H1 (cell line): ENCODE data around the gene E2F1. TPM values are rescaled to one million over a fixed set of nuclear protein-coding genes. Genes with fewer than 3 reads are reported as not detected.

Experiments used
- CTCF ChIA-PET: fragments of 300-600 bp; sonication (Branson Sonifier 250); formaldehyde crosslinking; loops from one replicate; lab custom pipeline; 2021; ENCODE audit not compliant: partially characterized antibody; lab: Charles Lee
- POLR2A ChIA-PET: fragments of 300-600 bp; sonication (Branson Sonifier 250); formaldehyde crosslinking; loops from one replicate; lab custom pipeline; 2021; ENCODE audit warnings: inconsistent platforms; ENCODE audit not compliant: partially characterized antibody; lab: Charles Lee
- DNase-seq, 2 experiments: peaks; one replicate each; pipeline versions ENCODE4 v3.0.0 to v3.0.0-alpha.2; 2010 to 2022; ENCODE audit warnings: low spot score in 2 of 2, low read depth in 1 of 2, mixed read lengths in 1 of 2
- FAIRE-seq: peaks from 2 replicates; lab custom pipeline; 2011; peaks lifted over from hg19 to GRCh38; lab: Jason Lieb, UNC
- H2AFZ ChIP-seq: 2 replicates; pipeline ENCODE4 v1.8.1; 2012; ENCODE audit warnings: low read length, inconsistent platforms
- H2AK5ac ChIP-seq: 2 replicates; pipeline ENCODE4 v1.6.1; 2013; ENCODE audit warnings: low read depth, low read length
- H2BK120ac ChIP-seq: replicated peaks from 2 replicates; pipeline ENCODE3; 2013; ENCODE audit warnings: low read depth, low read length, inconsistent platforms
- H2BK12ac ChIP-seq: 2 replicates; pipeline ENCODE4 v1.6.1; 2013; ENCODE audit warnings: low read depth, low read length
- H2BK15ac ChIP-seq: 2 replicates; pipeline ENCODE4 v1.6.1; 2013; ENCODE audit warnings: low read length
- H2BK20ac ChIP-seq: 2 replicates; pipeline ENCODE4 v1.6.1; 2013; ENCODE audit warnings: low read length
- H2BK5ac ChIP-seq: 2 replicates; pipeline ENCODE4 v1.6.1; 2013; ENCODE audit warnings: low read depth, low read length
- H3K14ac ChIP-seq: 2 replicates; pipeline ENCODE4 v1.6.1; 2013; ENCODE audit warnings: inconsistent platforms; ENCODE audit not compliant: insufficient read length
- H3K18ac ChIP-seq: 2 replicates; pipeline ENCODE4 v1.6.1; 2013; ENCODE audit warnings: low read length; ENCODE audit errors: extremely low read depth
- H3K23ac ChIP-seq: 2 replicates; pipeline ENCODE4 v1.6.1; 2013; ENCODE audit warnings: inconsistent platforms; ENCODE audit not compliant: insufficient read length
- H3K23me2 ChIP-seq: 2 replicates; pipeline ENCODE4 v1.6.1; 2013; ENCODE audit warnings: low read depth, low read length
- H3K27ac ChIP-seq: 2 replicates; pipeline ENCODE4 v1.6.1; 2011; ENCODE audit warnings: low read depth, low read length, inconsistent platforms
- H3K27me3 ChIP-seq, 4 experiments: replicated peaks in 1 of 4; 1 replicate in 1 of 4; 2 replicates in 3 of 4; pipeline versions ENCODE4 v1.6.1 to v1.8.1; 2011 to 2013; ENCODE audit warnings: low read length in 3 of 4, mild to moderate bottlenecking in 3 of 4, inconsistent platforms in 2 of 4, mixed read lengths in 2 of 4, moderate library complexity in 1 of 4; ENCODE audit not compliant: control insufficient read depth in 3 of 4, insufficient read depth in 3 of 4; ENCODE audit errors: extremely low read depth in 1 of 4
- H3K36me3 ChIP-seq, 4 experiments: 2 replicates each; pipeline versions ENCODE4 v1.6.1 to v1.8.1; 2011 to 2013; ENCODE audit warnings: mild to moderate bottlenecking in 4 of 4, low read length in 3 of 4, moderate library complexity in 2 of 4, control low read depth in 1 of 4, inconsistent platforms in 1 of 4; ENCODE audit not compliant: insufficient read depth in 4 of 4, control insufficient read depth in 2 of 4
- H3K4ac ChIP-seq: replicated peaks from 2 replicates; pipeline ENCODE3; 2013; ENCODE audit warnings: low read length, low read depth, mixed read lengths, inconsistent platforms; ENCODE audit not compliant: insufficient read length
- H3K4me1 ChIP-seq, 4 experiments: replicated peaks in 1 of 4; 1 replicate in 1 of 4; 2 replicates in 3 of 4; pipeline versions ENCODE4 v1.6.1 to v1.8.1; 2011 to 2013; ENCODE audit warnings: low read length in 3 of 4, inconsistent platforms in 2 of 4, mixed read lengths in 1 of 4; ENCODE audit not compliant: insufficient read depth in 4 of 4, control insufficient read depth in 3 of 4
- H3K4me2 ChIP-seq, 2 experiments: 2 replicates each; pipeline versions ENCODE4 v1.6.1 to v1.8.1; 2011 to 2013; ENCODE audit warnings: low read depth in 2 of 2, low read length in 2 of 2, control low read depth in 1 of 2, inconsistent platforms in 1 of 2, mild to moderate bottlenecking in 1 of 2; ENCODE audit not compliant: insufficient read depth in 1 of 2
- H3K4me3 ChIP-seq, 4 experiments: fragments of 200-600, 300-600 bp in 1 of 4; sonication (generic), shearing (Covaris generic), sonication (Bioruptor Twin) in 1 of 4; 2 replicates each; pipeline versions ENCODE4 v1.5.1 to v1.8.1; 2011 to 2016; ENCODE audit warnings: low read length in 4 of 4, low read depth in 3 of 4, control low read depth in 2 of 4, inconsistent platforms in 2 of 4, mild to moderate bottlenecking in 2 of 4, mixed read lengths in 1 of 4, moderate library complexity in 1 of 4; ENCODE audit not compliant: insufficient read depth in 2 of 4; ENCODE audit errors: extremely low read depth in 1 of 4
- H3K56ac ChIP-seq: replicated peaks from 2 replicates; pipeline ENCODE3; 2013; ENCODE audit warnings: low read depth, mild to moderate bottlenecking, mixed read lengths, low read length, inconsistent platforms; ENCODE audit not compliant: insufficient read length
- H3K79me1 ChIP-seq: 2 replicates; pipeline ENCODE4 v1.6.1; 2013; ENCODE audit warnings: low read depth, low read length, control low read depth
- H3K79me2 ChIP-seq, 2 experiments: 2 replicates each; pipeline versions ENCODE4 v1.6.1 to v1.8.1; 2012 to 2013; ENCODE audit warnings: low read length in 2 of 2, mild to moderate bottlenecking in 2 of 2, inconsistent platforms in 1 of 2; ENCODE audit not compliant: insufficient read depth in 2 of 2, control insufficient read depth in 1 of 2
- H3K9ac ChIP-seq, 4 experiments: replicated peaks in 1 of 4; 1 replicate in 1 of 4; 2 replicates in 3 of 4; pipeline versions ENCODE4 v1.6.1 to v1.8.1; 2011 to 2013; ENCODE audit warnings: low read depth in 3 of 4, low read length in 3 of 4, control low read depth in 2 of 4, mild to moderate bottlenecking in 2 of 4, moderate library complexity in 2 of 4, inconsistent platforms in 1 of 4; ENCODE audit errors: extremely low read depth in 1 of 4
- H3K9me3 ChIP-seq, 2 experiments: 2 replicates each; pipeline versions ENCODE4 v1.6.1 to v1.8.1; 2012 to 2013; ENCODE audit warnings: mild to moderate bottlenecking in 2 of 2, moderate library complexity in 2 of 2, control low read depth in 1 of 2, inconsistent platforms in 1 of 2, low read depth in 1 of 2, low read length in 1 of 2, mixed read lengths in 1 of 2; ENCODE audit not compliant: insufficient read depth in 2 of 2
- H4K20me1 ChIP-seq, 2 experiments: replicated peaks in 1 of 2; 2 replicates each; pipeline versions ENCODE3 to v1.8.1; 2011 to 2013; ENCODE audit warnings: inconsistent platforms in 2 of 2, low read length in 2 of 2, mild to moderate bottlenecking in 1 of 2; ENCODE audit not compliant: insufficient read depth in 2 of 2, control insufficient read depth in 1 of 2
- H4K5ac ChIP-seq: 2 replicates; pipeline ENCODE4 v1.6.1; 2013; ENCODE audit warnings: low read length, low read depth, mixed read lengths, inconsistent platforms; ENCODE audit not compliant: insufficient read length
- H4K8ac ChIP-seq: 2 replicates; pipeline ENCODE4 v1.8.0; 2013; ENCODE audit warnings: mild to moderate bottlenecking, moderate library complexity, low read length, inconsistent platforms; ENCODE audit not compliant: insufficient read depth; ENCODE audit errors: extremely low read depth
- H4K91ac ChIP-seq: replicated peaks from 2 replicates; pipeline ENCODE3; 2013; ENCODE audit warnings: low read length, mixed read lengths, inconsistent platforms; ENCODE audit not compliant: insufficient read length
- CBX5 ChIP-seq: fragments of 300-800, 300-1000 bp; sonication (generic); IDR thresholded peaks from 2 replicates; pipeline ENCODE4 v1.7.1; 2016; ENCODE audit warnings: antibody characterized with exemption, low read length, low read depth
- NANOG ChIP-seq: IDR thresholded peaks from 2 replicates; pipeline ENCODE4 v1.6.1; 2011; ENCODE audit warnings: low read length, low read depth, mild to moderate bottlenecking, inconsistent platforms; ENCODE audit not compliant: insufficient read depth, poor library complexity, severe bottlenecking
- SP4 ChIP-seq: IDR thresholded peaks from 2 replicates; pipeline ENCODE4 v1.6.1; 2012; ENCODE audit warnings: low read length, inconsistent platforms
- SRF ChIP-seq: IDR thresholded peaks from 2 replicates; pipeline ENCODE4 v1.6.1; 2011; ENCODE audit warnings: mild to moderate bottlenecking, low read depth, low read length, moderate library complexity
- USF2 ChIP-seq: IDR thresholded peaks from 2 replicates; pipeline ENCODE4 v1.6.1; 2011; ENCODE audit warnings: low read length, improper control_type of control experiment
- whole genome bisulfite sequencing, 2 experiments: shearing (Covaris generic) in 1 of 2; methylation state at CpG; one replicate each; pipeline versions ENCODE4 v1.1.6 to v1.1.7; 2013 to 2015; ENCODE audit warnings: low lambda C conversion rate in 2 of 2, mixed read lengths in 2 of 2, inconsistent platforms in 1 of 2, low coverage in 1 of 2, missing lambda C conversion rate in 1 of 2; ENCODE audit not compliant: insufficient replicate concordance in 2 of 2, insufficient coverage in 1 of 2, insufficient read length in 1 of 2; ENCODE audit errors: extremely low coverage in 1 of 2, missing lambda C conversion rate in 1 of 2; 5-methylcytosine and 5-hydroxymethylcytosine counted together
- polyA plus RNA-seq, 7 experiments: library from polyadenylated mRNA; depleted of rRNA in 3 of 7; stranded (reverse) in 5 of 7; unstranded in 2 of 7; fragments of >200 nt in 5 of 7; fragments of 200-250 nt in 2 of 7; gene quantifications; 1 replicate in 5 of 7; 2 replicates in 1 of 7; 4 replicates in 1 of 7; pipeline versions ENCODE4 v1.2.1 to v1.2.3, GENCODE V29; 2011 to 2013; ENCODE audit warnings: missing spikeins in 2 of 7, mixed read lengths in 2 of 7
- total RNA-seq: library from RNA; stranded (reverse); fragmentation: NEBNext Ultra II Directional; extraction: Animal tissue kit (Norgen Biotek cat#: 25700); gene quantifications from 2 replicates; pipeline ENCODE4 v1.2.1, GENCODE V29; 2021

Gene E2F1
- total and polyA plus RNA-seq, 2 of the 8 experiments (the other 6 are each of a cell fraction or from before 2014, with no cell fraction given) = 33.4 to 35.8 TPM

- peak overlapping the region; percentile 18; the same call in 1 of the 2 replicates for H2BK5ac ChIP-seq
- FAIRE-seq (no peak), DNase-seq (no peak)
- no peak overlapping the region for H2AFZ ChIP-seq
- H3K4ac ChIP-seq = peak overlapping the region; percentile 87
- peaks cover 0 to 31% of the 10 kb centered on the region in 2 experiments for H4K20me1 ChIP-seq
- peak overlapping the region; percentile 52 to 77 (median 68); a peak in 7 of 8 replicates for H3K4me3 ChIP-seq
- H3K27me3 ChIP-seq = no peaks in the 10 kb centered on the region
- ChIA-PET CTCF (interaction anchor here (1.0 to 1.8 kb wide), 3 partner anchors 11 to 20 kb away, joined by 3 to 6 read pairs (median 5); partner anchors contain the start of gene E2F1), POLR2A (interaction anchor here (1.1 to 17.9 kb wide), 4 partner anchors 6 to 46 kb away, joined by 3 to 245 read pairs (median 124); partner anchors contain the start of genes ACTL10, C20orf144, NECAB3 and PXMP4)
- H3K4me1 ChIP-seq = peaks cover 0 to 22% (median 11%) of the 10 kb centered on the region in 4 experiments; a peak in 4 of 7 replicates
- H2AK5ac ChIP-seq = peak overlapping the region; percentile 71; the same call in 1 of the 2 replicates
- peak overlapping the region; percentile 85 to 97 for H3K4me2 ChIP-seq
- H3K9ac ChIP-seq = peak overlapping the region in 1 of 4 experiments; percentile 56; a peak in 2 of 7 replicates
- H2BK20ac ChIP-seq = no peak overlapping the region
- H3K14ac ChIP-seq = no peak overlapping the region
- 75% methylated on average over 2 of the region's 4 CpGs; no CpG with 5 or more reads in 1 of the 2 experiments for WGBS, 2 experiments
- no peak for TF ChIP-seq SP4
- TF ChIP-seq USF2 = no peak
- no peak for TF ChIP-seq NANOG
- no peak for TF ChIP-seq CBX5
- TF ChIP-seq SRF = no peak
- no peak overlapping the region for H3K56ac ChIP-seq
- H3K23ac ChIP-seq = no peak overlapping the region
- H3K27ac ChIP-seq = no peak overlapping the region; the same call in 1 of the 2 replicates
- no peak overlapping the region; the same call in 1 of the 2 replicates for H4K8ac ChIP-seq
- H3K18ac ChIP-seq = peak overlapping the region; percentile 32; the same call in 1 of the 2 replicates
- H2BK15ac ChIP-seq = peak overlapping the region; percentile 46; the same call in 1 of the 2 replicates
- H2BK12ac ChIP-seq = peak overlapping the region; percentile 55; the same call in 1 of the 2 replicates
- no peaks in the 10 kb centered on the region; the same call in 1 of the 2 replicates for H3K79me1 ChIP-seq
- H3K36me3 ChIP-seq = peaks cover 9 to 22% (median 18%) of the 10 kb centered on the region in 4 experiments; a peak in 7 of 8 replicates
- H4K91ac ChIP-seq = peak overlapping the region; percentile 86
- no peaks in the 10 kb centered on the region for H3K9me3 ChIP-seq
- H3K79me2 ChIP-seq = no peaks in the 10 kb centered on the region
- H3K23me2 ChIP-seq = peaks cover 13% of the 10 kb centered on the region
- no peak overlapping the region for H2BK120ac ChIP-seq
- H4K5ac ChIP-seq = no peak overlapping the region
Measured at GRCh38 chr20:33673114-33673409, 13.1 kb downstream of the E2F1 start.
